ENCODE measurements around the gene GALR2. TPM values are rescaled to one million over a fixed set of nuclear protein-coding genes. Genes with fewer than 3 reads are reported as not detected.
"Not testable (repeated sequence)": the region's sequence is repeated elsewhere in the genome, so short reads cannot be mapped to it uniquely, and the experiment has no call there.

Gene GALR2
- total RNA-seq, 1 donor from 2014 or later: 6.7 TPM

- DNase-seq (ENCODE audit: low spot score): no peak
These were observed 24.6 kb upstream of the GALR2 start for GRCh38 chr17:76049836-76050537.

GRCh38 chr17:76050538-76051467, 23.8 kb upstream of the GALR2 start:
- DNase-seq (ENCODE audit: low spot score): no peak

- no peak for DNase-seq (ENCODE audit: low spot score)
These were observed 23.0 kb upstream of the GALR2 start for GRCh38 chr17:76051561-76051960.

GRCh38 chr17:76053246-76054111, 21.1 kb upstream of the GALR2 start:
- DNase-seq (ENCODE audit: low spot score): peak; percentile 29

DNA sequence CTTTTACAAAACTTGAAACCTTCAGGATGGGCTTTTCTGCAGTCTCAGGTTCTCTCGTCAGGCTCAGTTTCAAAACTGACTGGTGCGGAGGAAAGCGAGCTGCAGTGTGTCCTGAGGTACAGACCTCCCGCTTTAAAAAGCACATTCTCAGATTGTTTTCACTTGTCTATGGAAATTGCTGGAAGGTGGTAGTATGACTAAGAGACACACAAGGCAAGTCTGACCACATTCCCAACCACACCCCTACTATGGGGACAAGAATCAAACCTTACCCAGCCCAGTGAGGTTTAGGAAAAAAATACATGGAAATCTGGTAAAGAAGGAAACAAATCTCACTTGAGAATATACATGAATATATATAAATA, 20.5 kb upstream of the GALR2 start:
- DNase-seq (ENCODE audit: low spot score): peak; percentile 38

DNA sequence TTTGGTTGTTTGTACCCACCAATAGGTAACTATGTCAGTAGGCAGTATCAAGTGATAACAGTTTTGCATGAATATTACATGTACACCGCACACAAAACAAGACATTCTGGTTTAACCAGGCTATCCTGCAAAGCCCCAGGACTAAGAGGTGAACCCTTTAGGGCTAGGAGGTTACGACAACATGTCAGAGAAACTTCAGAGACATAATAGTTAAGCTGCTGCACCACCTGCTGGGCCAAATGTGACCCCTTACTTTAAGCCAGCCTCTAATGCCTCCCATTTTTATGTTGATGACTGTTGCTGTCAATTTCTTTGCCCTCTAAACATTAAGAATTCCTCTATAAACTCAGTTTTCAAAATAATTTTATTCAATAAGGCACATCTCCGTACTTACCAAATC, 17.7 kb upstream of the GALR2 start:
- DNase-seq (ENCODE audit: low spot score): no peak

DNA sequence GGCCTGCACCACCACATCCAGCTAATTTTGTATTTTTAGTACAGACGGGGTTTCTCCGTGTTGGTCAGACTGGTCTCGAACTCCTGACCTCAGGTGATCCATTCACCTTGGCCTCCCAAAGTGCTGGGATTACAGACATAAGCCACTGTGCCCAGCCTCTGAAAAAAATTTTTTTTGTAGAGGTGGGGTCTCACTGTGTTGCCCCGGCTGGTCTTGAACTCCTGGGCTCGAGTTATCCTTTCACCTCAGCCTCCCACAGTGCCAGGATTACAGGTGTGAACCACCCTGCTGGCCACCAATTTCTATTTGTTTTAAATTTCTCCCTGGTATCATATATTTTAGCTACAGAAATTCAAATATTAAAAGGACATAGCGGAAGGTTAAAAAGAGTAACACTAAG, 16.3 kb upstream of the GALR2 start:
- not testable (repeated sequence) for DNase-seq (ENCODE audit: low spot score)

GRCh38 chr17:76063875-76064546, 10.6 kb upstream of the GALR2 start:
- DNase-seq (ENCODE audit: low spot score): no peak

DNA sequence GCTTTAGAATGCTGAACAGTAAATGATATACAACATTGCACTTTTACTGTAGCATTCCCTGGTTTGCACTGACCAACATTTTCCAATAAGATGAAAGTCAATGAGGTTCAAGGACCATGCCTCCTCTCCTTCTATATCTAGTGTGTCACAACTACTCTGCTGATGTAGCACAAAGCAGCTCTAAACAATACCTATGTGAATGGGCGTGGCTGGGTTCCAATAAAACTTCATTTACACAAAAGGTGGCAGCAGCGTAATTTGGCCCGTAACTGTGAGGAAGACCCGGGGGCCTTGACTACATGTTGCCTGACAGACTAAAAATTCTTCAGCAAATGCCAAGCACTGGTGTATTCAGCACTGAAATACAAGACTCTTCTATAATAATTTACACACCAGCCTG, 8.8 kb upstream of the GALR2 start:
- no peak for DNase-seq (ENCODE audit: low spot score)

- DNase-seq (ENCODE audit: low spot score): no peak
These were observed 2.9 kb upstream of the GALR2 start for GRCh38 chr17:76071531-76072147.

DNA sequence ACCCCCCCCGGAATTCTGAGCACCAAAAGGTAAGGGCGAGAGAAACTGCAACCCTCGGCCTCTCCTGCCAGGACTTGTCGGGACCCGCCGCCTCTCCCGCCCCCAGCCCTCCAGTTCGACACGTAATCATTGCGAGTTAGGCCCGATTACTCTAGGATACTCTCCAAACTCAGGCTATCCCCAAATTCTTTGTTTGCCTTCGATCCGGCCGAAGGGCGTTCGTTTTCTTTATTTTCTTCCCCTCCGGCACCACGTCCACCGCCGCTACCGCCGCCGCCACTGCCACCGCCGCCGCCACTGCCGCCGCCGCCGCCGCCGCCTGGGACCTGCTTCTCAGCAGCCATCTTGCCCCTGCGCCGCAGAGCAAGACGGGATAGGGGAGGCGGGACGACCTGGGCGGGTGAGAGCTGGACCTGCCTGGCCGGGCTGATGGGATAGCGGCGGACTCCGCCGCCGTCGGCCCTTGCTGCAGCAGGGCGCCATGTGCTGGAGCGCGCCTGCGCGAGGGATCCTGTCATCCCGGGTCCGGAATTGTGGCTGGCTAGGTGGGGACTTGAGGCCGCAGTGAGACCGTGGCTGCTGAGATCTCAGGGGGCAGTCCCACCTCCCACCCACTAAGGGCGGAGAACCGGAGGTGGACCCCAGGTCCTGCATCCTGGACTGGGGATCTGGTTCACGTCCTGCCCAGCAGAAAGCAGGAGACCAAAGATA, 2.3 kb upstream of the GALR2 start, which contains the start of gene SRP68:
Gene SRP68, minus strand, starts transcription at position 370 of the 711 bp plus-strand sequence. Its CDS starts 26 bp downstream, at position 344.
- peak; percentile 96 for DNase-seq (ENCODE audit: low spot score)

DNA sequence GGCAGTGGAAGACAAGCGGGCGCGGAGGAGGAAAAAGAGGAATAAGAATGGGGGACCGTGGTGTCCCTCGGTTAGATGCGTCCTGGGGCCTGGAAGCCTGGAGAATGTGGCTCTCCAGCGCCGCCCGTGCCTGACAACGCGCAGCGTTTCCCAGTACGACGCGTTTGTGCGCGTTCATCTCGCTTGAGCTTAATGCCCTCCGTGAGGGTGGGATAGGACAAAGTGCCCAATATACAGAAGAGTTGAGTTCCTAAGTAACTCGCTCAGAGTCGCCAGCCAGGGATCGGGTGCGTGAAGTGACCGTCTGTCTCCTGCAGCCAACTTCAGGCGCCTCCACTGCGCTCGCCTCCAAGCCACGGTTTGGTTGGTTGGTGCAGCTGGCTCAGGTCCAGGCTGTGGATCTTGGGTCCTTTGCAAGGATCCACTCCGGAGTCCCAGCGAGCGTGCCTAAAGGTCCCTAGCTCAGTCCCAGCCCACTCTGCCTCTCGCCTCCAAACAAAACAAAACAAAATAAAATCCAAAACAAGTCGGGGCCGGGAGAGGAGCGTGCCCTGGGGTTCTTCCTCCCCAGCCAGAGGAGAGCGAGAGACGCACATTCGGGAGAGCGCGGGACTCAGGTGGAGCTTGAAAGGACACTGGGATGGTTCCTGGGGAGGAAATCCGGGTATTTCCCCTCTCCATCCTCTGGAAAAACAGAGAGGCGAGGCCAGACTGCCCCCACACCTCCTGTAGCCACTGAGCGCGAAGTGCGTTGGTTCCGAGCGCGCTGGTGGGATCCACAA, 974 bp downstream of the GALR2 start:
- DNase-seq (ENCODE audit: low spot score): no peak

DNA sequence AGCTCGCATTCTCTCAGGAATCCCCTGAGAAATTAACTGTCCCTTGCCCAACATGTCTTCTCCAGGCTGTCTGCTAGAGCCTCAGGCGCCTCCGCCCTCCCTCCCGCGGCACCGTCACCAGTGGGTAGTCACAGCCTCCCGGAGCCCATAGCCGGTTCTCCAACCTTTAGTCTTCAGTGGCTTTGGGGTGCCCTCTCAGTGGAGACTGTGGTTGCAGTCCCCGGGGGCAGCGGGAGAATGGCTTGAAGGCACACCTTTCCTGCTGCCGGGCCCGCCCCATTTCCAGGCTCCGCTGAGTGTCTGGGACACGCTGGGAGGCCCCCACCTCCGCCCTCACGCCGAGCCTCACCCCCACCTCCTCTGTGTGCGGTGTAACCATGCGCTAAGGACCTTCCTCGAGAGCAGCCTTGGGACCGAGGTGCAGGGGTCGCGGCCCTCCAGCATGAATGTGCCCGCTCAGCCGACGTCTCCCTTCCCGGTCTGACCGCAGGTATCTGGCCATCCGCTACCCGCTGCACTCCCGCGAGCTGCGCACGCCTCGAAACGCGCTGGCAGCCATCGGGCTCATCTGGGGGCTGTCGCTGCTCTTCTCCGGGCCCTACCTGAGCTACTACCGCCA, 1.7 kb downstream of the GALR2 start:
- DNase-seq (ENCODE audit: low spot score): no peak

- DNase-seq (ENCODE audit: low spot score): no peak
These were observed 2.4 kb downstream of the GALR2 start for GRCh38 chr17:76076765-76077583.

GRCh38 chr17:76077584-76078110, 3.1 kb downstream of the GALR2 start:
- no peak for DNase-seq (ENCODE audit: low spot score)

DNA sequence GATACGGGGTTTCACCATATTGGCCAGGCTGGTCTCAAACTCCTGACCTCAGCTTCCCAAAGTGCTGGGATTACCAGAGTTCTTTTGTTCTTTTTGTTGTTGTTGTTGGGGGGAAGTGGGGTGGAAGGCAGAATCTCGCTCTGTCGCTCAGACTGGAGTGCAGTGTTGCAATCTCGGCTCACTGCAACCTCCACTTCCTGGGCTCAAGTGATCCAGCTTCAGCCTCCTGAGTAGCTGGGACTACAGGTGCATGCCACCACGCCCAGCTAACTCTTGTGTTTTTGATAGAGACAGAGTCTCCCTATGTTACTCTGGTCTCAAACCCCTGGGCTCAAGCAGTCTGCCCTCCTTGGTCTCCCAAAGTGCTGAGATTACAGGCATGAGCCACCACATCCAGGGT, 3.8 kb downstream of the GALR2 start:
- DNase-seq (ENCODE audit: low spot score): not testable (repeated sequence)

DNA sequence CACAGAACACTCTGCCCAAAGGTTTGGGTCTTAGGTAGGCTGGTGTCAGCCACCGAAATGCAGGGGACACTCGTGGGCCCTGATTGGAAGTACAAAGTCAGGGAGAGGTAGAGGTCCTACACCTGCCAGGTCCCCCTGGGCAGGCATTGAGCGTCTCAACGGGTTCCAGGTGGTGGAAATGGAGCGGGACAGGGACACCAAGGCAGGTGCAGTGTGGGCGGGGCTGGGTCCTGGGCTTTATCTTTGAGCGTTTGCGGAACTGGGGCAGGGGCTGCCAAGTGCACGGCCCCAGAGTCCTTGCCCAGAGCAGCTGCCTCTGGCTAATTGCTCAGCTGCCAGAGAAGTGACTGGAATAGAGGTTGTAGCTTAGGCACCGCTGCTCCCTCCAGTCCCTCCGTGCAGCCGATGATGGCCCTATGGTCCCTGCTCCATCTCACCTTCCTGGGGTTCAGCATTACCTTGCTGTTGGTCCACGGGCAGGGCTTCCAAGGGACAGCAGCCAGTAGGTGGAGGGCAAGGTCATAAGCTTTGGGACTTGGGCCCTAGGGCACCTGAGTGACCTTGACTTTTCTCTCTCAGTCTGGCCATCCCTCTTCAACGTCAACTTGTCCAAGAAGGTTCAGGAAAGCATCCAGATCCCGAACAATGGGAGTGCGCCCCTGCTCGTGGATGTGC, 4.4 kb downstream of the GALR2 start, which contains the start of gene ZACN:
Gene ZACN, plus strand, starts transcription at position 323 of the 675 bp plus-strand sequence. Its CDS starts 83 bp downstream, at position 406.
- no peak for DNase-seq (ENCODE audit: low spot score)

Measured in umbilical cord (tissue), 2 donors.